Fibroblast of mammary gland (primary cell): ENCODE results near the gene WDFY3.
"Not testable (repeated sequence)": the region's sequence is repeated elsewhere in the genome, so short reads cannot be mapped to it uniquely, and the experiment has no call there.

Experiments
- DNase-seq: peaks from one replicate; pipeline ENCODE4 v3.0.0-alpha.2; 2010; ENCODE audit warnings: low read depth
- H3K4me3 ChIP-seq: 2 replicates; pipeline ENCODE4 v1.5.1; 2011; ENCODE audit warnings: low read depth, mild to moderate bottlenecking, low read length, moderate library complexity; ENCODE audit not compliant: control insufficient read depth
- CTCF ChIP-seq: conservative IDR thresholded peaks from 2 replicates; pipeline ENCODE4 v1.5.1; 2011; ENCODE audit warnings: low read depth, low read length, inconsistent platforms; ENCODE audit not compliant: control insufficient read depth, insufficient read depth

WDFY3 gene

GRCh38 chr4:84677093-84677492, 289.4 kb downstream of the WDFY3 start:
- H3K4me3 ChIP-seq: no peak overlapping the region
- no peak for DNase-seq
- TF ChIP-seq CTCF: no peak

GRCh38 chr4:84673475-84674240, 292.8 kb downstream of the WDFY3 start:
- H3K4me3 ChIP-seq: no peak overlapping the region
- DNase-seq: peak; percentile 94
- TF ChIP-seq CTCF: no peak

- H3K4me3 ChIP-seq: no peak overlapping the region
- DNase-seq: no peak
- TF ChIP-seq CTCF: no peak
These were observed 294.3 kb downstream of the WDFY3 start for GRCh38 chr4:84672177-84672576.

GRCh38 chr4:84669201-84669600, 297.3 kb downstream of the WDFY3 start:
- H3K4me3 ChIP-seq: no peak overlapping the region
- no peak for DNase-seq
- no peak for TF ChIP-seq CTCF

- TF ChIP-seq CTCF: no peak
- DNase-seq: no peak
- H3K4me3 ChIP-seq: no peak overlapping the region
These were observed 300.1 kb downstream of the WDFY3 start for GRCh38 chr4:84666439-84666838.

GRCh38 chr4:84664767-84665166, 301.7 kb downstream of the WDFY3 start:
- H3K4me3 ChIP-seq, DNase-seq: not testable (repeated sequence)

- H3K4me3 ChIP-seq: no peak overlapping the region
- no peak for TF ChIP-seq CTCF
- no peak for DNase-seq
These were observed 305.1 kb downstream of the WDFY3 start for GRCh38 chr4:84661191-84661939.
